NCI-H2171 treated with DMSO at 0.1 percent for 48 hours (cell line): Measurements from ENCODE around the gene SURF2.

Source experiments
- DNase-seq: peaks from one replicate; lab custom pipeline; 2025; lab: John Stamatoyannopoulos, UW

Gene SURF2

GRCh38 chr9:133401588-133401987, 45.2 kb downstream of the SURF2 start:
- DNase-seq, result no peak

- DNase-seq, result no peak
These were observed 46.3 kb downstream of the SURF2 start for GRCh38 chr9:133402689-133403088.

- peak; percentile 48 for DNase-seq
These were observed 47.6 kb downstream of the SURF2 start for GRCh38 chr9:133403766-133404453.

DNA sequence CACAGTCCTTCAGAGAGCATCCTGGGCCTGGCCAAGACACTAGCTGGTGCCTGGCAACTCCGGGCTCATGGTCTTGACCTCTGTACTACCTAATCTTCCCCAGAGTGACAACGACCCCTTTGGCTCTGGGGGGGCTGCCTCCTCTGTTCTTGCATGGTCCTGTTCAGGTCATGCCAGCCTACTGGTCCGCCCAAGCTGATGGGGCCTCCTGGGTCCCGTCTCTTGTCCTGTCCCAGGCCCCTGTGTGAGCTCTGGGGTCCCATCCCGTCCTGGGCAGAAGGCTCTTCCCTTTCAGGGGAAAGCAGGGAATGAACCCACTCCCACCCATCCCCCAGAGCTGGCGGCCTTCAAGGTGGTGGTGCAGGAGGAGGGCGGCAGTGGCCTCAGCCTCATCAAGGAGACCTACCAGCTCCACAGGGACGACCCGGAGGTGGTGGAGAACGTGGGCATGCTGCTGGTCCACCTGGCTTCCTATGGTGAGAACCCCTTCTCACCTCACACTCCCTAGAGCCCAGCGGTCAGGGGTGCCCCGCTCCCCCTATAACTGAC, 48.2 kb downstream of the SURF2 start:
- no peak for DNase-seq

DNA sequence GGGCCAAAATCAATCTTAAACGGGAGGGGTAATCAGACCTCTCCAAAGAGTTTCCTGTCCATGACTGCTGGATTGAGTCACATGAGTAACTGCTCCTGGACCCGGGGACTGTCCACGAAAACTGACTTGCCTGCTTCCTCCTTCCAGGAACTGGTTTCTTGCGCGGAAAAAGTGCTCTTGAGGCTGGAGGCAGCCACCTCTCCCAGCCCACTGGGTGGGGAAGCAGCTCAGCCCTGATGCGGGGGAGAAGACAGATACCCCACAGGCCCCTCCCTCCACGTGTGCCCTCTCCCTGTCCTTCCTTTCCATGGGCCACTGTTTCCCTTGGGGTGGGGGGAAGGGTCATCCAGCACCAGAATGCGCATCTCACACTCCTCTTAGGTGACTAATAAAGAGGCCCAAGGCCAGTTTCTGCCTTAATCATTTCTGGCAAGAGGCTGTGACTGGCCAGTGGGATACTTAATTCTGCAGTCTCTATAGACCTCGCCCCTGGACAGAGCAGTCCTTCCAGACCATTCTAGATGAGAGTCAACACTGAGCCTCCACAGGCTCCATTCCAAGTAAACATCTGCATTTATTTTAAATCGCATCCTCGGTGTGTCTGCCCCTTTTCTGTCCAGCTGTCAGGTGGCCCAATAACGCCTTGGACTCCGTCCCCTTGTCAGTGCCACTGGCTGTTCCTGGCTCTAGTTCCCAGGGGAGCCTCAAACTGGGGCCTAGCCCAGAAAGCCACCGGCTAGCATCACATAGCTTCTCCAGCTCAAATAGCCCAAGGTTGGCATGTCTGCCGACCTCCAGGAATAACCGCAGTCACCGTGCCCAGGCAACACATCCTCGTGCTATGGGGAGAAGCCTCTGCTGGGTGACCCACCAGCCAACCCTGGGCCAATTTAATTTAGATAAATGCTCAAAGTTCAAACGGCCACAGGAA, 49.4 kb downstream of the SURF2 start:
- DNase-seq, result no peak

DNA sequence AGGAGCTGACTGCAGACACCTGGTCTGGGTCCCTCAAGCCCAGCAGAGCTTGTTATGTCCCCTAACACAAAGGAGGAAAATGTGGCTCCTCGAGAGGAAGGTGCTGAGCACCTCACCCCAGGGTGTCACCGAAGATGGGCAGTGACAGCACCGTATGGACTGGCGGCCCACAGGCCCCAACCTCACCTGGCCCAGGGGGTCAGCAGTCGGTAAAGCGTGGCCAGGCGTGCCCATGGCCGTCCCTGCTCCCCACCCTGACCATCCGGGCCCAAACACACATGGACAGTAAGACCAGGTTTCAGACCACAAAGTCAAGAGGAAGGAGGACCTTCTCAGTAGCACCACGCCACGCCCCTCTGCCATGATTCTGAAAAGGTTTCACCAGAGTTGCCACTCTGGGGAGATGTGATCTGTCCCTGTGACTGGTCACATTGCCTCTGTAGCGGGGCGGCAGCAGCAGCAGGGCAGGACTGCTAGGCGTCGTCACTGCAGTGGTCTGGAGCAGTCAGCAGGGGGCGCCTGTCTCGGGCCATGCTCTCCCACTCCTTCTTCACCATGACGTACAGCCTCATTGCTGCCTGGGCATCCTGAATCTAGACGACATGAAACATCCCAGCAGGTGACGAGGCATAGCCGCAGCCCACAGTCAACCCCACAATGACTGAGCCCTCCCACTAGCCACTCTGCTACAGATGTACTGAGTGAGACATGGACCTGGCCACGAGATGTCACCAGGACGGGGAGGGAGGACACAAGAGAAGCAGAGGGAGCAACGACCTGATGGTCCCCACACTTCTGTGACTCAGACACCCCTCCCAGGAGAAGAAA, 50.3 kb downstream of the SURF2 start:
- peak; percentile 55 for DNase-seq

- DNase-seq, result no peak
These were observed 51.7 kb downstream of the SURF2 start for GRCh38 chr9:133408042-133408441.
